ENCODE results near the gene SMIM38. TPM values are rescaled to one million over a fixed set of nuclear protein-coding genes. Genes with fewer than 3 reads are reported as not detected.

The SMIM38 gene
- total and polyA plus RNA-seq, 2 donors from 2014 or later = 0.19 to 0.63 TPM

DNA sequence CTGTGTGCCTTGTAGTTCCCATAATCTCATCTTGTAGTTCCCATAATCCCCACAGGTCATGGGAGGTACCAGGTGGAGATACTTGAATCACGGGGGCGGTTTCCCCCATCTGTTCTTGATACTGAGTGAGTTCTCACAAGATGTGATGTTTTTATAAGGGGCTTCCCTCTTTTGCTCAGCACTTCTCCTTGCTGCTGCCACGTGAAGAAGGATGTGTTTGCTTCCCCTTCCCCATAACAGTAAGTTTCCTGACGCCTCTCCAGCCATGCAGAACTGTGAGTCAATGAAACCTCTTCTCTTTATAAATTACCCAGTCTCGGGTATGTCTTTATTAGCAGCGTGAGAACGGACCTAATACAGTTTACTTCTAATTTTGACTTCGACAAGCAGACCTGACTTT, 14.0 kb upstream of the SMIM38 start:
- Histone ChIP-seq H3K4me1 (ENCODE audit: control insufficient read depth in 2 of 3, insufficient read depth in 2 of 3, low read depth in 1 of 3, low read length in 3 of 3) (no peaks in the 10 kb centered on the region), H3K36me3 (ENCODE audit: control insufficient read depth in 2 of 3, insufficient read depth in 3 of 3, low read length in 3 of 3) (no peaks in the 10 kb centered on the region), H3K9ac (ENCODE audit: low read length in 3 of 3) (no peak overlapping the region), H3K4me3 (ENCODE audit: low read length in 3 of 3) (no peak overlapping the region), H3K27ac (ENCODE audit: low read depth in 2 of 2, low read length in 2 of 2) (no peak overlapping the region), H3K27me3 (ENCODE audit: control insufficient read depth, insufficient read depth, low read length) (no peaks in the 10 kb centered on the region), H3K9me3 (ENCODE audit: control insufficient read depth in 2 of 3, insufficient read depth in 1 of 3, low read length in 3 of 3) (peaks cover 0 to 9% (median 2%) of the 10 kb centered on the region in 3 donors)
- intact Hi-C loops (cut with DNase I) = no loop called here
- FAIRE-seq (no peak), DNase-seq (no peak)
- TF ChIP-seq, protein P1, sequence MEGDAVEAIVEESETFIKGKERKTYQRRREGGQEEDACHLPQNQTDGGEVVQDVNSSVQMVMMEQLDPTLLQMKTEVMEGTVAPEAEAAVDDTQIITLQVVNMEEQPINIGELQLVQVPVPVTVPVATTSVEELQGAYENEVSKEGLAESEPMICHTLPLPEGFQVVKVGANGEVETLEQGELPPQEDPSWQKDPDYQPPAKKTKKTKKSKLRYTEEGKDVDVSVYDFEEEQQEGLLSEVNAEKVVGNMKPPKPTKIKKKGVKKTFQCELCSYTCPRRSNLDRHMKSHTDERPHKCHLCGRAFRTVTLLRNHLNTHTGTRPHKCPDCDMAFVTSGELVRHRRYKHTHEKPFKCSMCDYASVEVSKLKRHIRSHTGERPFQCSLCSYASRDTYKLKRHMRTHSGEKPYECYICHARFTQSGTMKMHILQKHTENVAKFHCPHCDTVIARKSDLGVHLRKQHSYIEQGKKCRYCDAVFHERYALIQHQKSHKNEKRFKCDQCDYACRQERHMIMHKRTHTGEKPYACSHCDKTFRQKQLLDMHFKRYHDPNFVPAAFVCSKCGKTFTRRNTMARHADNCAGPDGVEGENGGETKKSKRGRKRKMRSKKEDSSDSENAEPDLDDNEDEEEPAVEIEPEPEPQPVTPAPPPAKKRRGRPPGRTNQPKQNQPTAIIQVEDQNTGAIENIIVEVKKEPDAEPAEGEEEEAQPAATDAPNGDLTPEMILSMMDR (IDR thresholded peaks at IDR 0.05; ENCODE audit: borderline replicate concordance, extremely low read depth, insufficient read depth) = no peak

DNA sequence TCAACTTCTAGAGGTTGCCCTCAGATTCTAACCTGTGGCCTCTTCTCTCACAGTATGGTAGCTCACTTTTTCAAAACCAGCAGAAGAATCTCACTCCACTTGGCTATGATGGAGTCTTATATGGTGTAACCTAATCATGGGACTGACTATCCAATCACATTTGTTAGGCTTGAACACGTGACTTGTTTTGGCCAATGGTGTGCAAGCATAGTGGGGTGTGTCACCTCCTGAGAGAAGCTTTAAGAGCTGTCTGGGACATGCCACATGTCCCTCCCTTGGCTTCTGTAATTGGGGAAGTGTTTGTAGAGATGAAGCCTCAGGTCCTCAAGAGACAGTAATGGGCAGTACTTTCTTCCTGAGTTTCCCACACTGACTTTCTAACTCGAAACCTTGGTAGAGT, 12.8 kb upstream of the SMIM38 start:
- Histone ChIP-seq H3K36me3 (ENCODE audit: control insufficient read depth in 2 of 3, insufficient read depth in 3 of 3, low read length in 3 of 3) (no peaks in the 10 kb centered on the region), H3K4me3 (ENCODE audit: low read length in 3 of 3) (no peak overlapping the region), H3K4me1 (ENCODE audit: control insufficient read depth in 2 of 3, insufficient read depth in 2 of 3, low read depth in 1 of 3, low read length in 3 of 3) (no peaks in the 10 kb centered on the region), H3K9ac (ENCODE audit: low read length in 3 of 3) (no peak overlapping the region), H3K27ac (ENCODE audit: low read depth in 2 of 2, low read length in 2 of 2) (no peak overlapping the region), H3K27me3 (ENCODE audit: control insufficient read depth, insufficient read depth, low read length) (no peaks in the 10 kb centered on the region), H3K9me3 (ENCODE audit: control insufficient read depth in 2 of 3, insufficient read depth in 1 of 3, low read length in 3 of 3) (peaks cover 0 to 16% (median 2%) of the 10 kb centered on the region in 3 donors)
- TF ChIP-seq, protein P1 (IDR thresholded peaks at IDR 0.05; ENCODE audit: borderline replicate concordance, extremely low read depth, insufficient read depth) = no peak
- no peak for FAIRE-seq
- intact Hi-C loops (cut with DNase I) = no loop called here
- DNase-seq = peak in 1 of 5 donors; percentile 0

DNA sequence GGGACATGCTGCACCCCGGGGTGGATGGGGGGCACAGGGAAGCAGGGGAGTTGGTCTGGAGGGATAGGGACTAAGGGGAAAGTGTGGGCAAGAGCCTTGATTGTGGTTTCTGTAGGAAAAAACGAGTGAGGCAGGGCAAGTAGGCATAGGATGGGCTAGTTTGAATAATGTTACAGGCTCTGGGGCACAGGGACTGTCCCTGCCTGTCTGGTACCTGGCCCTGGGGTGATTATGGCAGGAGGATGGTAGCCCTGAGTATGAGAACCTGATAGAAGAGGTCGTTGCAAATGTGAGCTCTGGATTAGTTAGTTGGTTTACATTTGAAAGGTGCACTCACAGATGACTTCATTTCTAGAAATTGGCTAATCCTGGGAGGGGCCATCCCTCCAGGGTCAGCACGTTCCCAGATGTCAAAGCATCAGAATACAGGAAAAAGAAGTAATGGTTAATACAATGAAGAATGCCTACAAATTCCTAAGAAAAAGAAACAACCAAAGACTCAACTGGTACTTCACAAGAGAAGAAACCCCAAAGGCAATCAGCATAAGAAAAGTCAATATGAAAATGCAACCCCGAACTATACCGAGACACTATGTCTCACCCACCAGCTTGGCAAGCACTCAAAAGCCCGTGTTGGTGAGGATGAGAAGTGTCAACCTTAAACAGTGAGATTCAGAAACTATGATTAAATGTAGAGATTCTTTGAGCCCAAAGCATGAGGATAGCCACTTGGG, 11.3 kb upstream of the SMIM38 start:
- FAIRE-seq (no peak), DNase-seq (peak in 1 of 5 donors; percentile 2)
- Histone ChIP-seq H3K4me1 (ENCODE audit: control insufficient read depth in 2 of 3, insufficient read depth in 2 of 3, low read depth in 1 of 3, low read length in 3 of 3) (no peaks in the 10 kb centered on the region), H3K9me3 (ENCODE audit: control insufficient read depth in 2 of 3, insufficient read depth in 1 of 3, low read length in 3 of 3) (peaks cover 0 to 16% (median 2%) of the 10 kb centered on the region in 3 donors), H3K27me3 (ENCODE audit: control insufficient read depth, insufficient read depth, low read length) (no peaks in the 10 kb centered on the region), H3K27ac (ENCODE audit: low read depth in 2 of 2, low read length in 2 of 2) (no peak overlapping the region), H3K36me3 (ENCODE audit: control insufficient read depth in 2 of 3, insufficient read depth in 3 of 3, low read length in 3 of 3) (no peaks in the 10 kb centered on the region), H3K9ac (ENCODE audit: low read length in 3 of 3) (no peak overlapping the region), H3K4me3 (ENCODE audit: low read length in 3 of 3) (no peak overlapping the region)
- TF ChIP-seq, protein P1 (IDR thresholded peaks at IDR 0.05; ENCODE audit: borderline replicate concordance, extremely low read depth, insufficient read depth) = no peak
- intact Hi-C loops (cut with DNase I) = no loop called here

Data from kidney (tissue), 14 donors.